GM12872 (cell line): ENCODE measurements around the gene OAS1.

Source experiments
- CTCF ChIP-seq: IDR thresholded peaks from 3 replicates; pipeline ENCODE4 v1.5.1; 2011; ENCODE audit warnings: low read depth, mild to moderate bottlenecking, low read length, moderate library complexity; ENCODE audit not compliant: insufficient read depth

Gene OAS1

GRCh38 chr12:112913038-112913688 lies 6.4 kb downstream of the OAS1 start:
- TF ChIP-seq CTCF, result no peak

DNA sequence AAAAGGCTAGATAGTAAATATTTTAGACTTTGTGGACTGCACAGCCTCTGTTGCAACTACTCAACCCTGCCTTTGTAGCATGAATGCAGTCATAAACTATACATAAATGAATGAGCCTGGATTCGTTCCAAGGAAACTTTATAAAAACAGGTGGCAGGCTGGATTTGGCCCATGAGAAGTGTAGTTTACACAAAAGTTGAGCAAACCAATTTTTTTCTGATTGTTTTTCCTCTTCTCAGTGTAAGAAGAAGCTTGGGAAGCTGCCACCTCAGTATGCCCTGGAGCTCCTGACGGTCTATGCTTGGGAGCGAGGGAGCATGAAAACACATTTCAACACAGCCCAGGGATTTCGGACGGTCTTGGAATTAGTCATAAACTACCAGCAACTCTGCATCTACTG lies 9.5 kb downstream of the OAS1 start:
- TF ChIP-seq CTCF, result no peak

DNA sequence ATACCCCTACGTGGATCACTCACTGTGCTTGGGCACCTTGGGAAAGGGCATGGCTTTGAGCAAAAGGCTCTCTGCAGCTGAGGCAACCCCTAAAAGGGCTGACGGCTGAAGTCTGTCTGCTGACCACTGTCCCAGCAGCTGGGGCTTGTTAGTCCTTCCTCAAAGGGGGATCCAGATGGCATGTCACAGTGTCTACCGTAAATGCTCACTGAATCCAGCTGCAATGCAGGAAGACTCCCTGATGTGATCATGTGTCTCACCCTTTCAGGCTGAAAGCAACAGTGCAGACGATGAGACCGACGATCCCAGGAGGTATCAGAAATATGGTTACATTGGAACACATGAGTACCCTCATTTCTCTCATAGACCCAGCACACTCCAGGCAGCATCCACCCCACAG lies 12.4 kb downstream of the OAS1 start:
- TF ChIP-seq CTCF, result no peak

DNA sequence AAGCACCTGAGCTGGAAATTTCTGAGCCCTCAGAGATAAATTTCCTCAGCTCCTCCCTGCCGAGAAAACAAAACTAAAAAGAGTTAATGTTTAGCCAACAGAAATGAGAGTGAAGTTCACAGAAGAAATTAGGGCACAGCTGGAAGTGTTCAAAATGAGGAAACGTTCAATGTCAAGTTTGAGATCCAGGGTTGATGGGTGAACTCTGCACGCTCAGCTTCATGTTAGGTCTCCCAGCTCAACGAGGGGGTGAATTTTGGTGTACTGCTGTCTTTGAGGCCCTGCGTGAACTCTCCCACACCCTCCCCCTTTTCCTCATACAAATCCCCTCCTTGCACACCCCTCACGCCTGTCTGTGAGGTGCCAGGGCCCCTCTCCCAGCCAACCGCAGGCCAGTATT lies 18.2 kb downstream of the OAS1 start:
- TF ChIP-seq CTCF, result no peak

- TF ChIP-seq CTCF, result no peak
Measured at GRCh38 chr12:112927475-112927874, 20.7 kb downstream of the OAS1 start.

DNA sequence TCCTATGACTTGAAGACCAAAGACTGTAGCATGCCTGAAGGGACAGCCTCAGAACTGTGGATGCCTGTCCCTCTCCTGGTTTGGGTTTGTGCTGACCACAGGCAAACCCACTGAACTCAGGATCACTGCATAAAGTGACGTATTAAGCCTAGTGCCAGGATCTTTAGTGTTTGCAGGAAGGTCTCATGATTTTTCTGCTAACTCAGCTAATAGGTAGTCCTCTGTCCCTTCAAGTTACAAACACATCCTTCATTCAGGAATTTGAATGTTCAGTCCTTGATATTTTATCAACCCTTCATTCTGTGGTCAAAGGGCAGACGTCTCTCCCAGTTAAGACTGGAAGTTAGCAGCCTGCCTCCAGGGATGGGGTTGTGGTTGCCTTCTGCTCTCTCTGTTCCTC lies 21.2 kb downstream of the OAS1 start:
- TF ChIP-seq CTCF, result no peak

DNA sequence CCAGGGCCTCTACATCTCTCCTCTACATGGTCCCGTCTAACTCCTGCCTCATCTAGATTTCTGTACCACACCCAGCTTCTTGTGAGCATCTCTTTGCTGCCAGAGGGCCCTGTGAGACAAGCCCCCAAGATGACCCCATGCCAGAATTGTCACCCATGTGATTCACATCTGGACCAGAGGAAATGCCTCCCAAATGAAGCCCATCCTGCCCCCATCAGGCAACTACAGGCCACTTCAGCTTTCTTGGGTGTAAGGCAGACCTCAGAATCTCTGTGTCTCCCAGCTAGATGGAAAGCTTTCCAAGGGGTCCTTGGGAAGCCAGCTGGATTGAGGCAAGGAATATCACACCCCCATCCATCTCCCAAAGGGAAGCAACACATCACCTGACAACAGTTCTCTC lies 22.2 kb downstream of the OAS1 start:
- TF ChIP-seq CTCF, result no peak
